ENCODE data around the gene SLC2A3.
"Not testable (repeated sequence)": the region's sequence is repeated elsewhere in the genome, so short reads cannot be mapped to it uniquely, and the experiment has no call there.

Gene SLC2A3

GRCh38 chr12:7935590-7936581 lies at the start of gene SLC2A3:
SLC2A3 (minus strand) TSS chr12:7936187; CDS start chr12:7936034, 153 bp downstream.
- DNase-seq (ENCODE audit: low spot score): peak; percentile 98

- peak; percentile 39 for DNase-seq (ENCODE audit: low spot score)
These were observed 48.9 kb upstream of the SLC2A3 start for GRCh38 chr12:7984900-7985299.

- DNase-seq (ENCODE audit: low spot score): peak; percentile 66
These were observed 47.5 kb upstream of the SLC2A3 start for GRCh38 chr12:7983460-7983859.

GRCh38 chr12:7983019-7983418 lies 47.0 kb upstream of the SLC2A3 start:
- not testable (repeated sequence) for DNase-seq (ENCODE audit: low spot score)

- peak; percentile 99 for DNase-seq (ENCODE audit: low spot score)
These were observed 46.3 kb upstream of the SLC2A3 start for GRCh38 chr12:7982332-7982735.

GRCh38 chr12:7981446-7981845 lies 45.5 kb upstream of the SLC2A3 start:
- DNase-seq (ENCODE audit: low spot score): no peak

- not testable (repeated sequence) for DNase-seq (ENCODE audit: low spot score)
These were observed 41.6 kb upstream of the SLC2A3 start for GRCh38 chr12:7977351-7978124.

- no peak for DNase-seq (ENCODE audit: low spot score)
These were observed 37.5 kb upstream of the SLC2A3 start for GRCh38 chr12:7973457-7973825.

GRCh38 chr12:7972734-7973456 lies 36.9 kb upstream of the SLC2A3 start:
- no peak for DNase-seq (ENCODE audit: low spot score)

GRCh38 chr12:7972269-7972668 lies 36.3 kb upstream of the SLC2A3 start:
- not testable (repeated sequence) for DNase-seq (ENCODE audit: low spot score)

- not testable (repeated sequence) for DNase-seq (ENCODE audit: low spot score)
These were observed 35.8 kb upstream of the SLC2A3 start for GRCh38 chr12:7971765-7972164.

GRCh38 chr12:7970475-7971252 lies 34.7 kb upstream of the SLC2A3 start:
- peak; percentile 96 for DNase-seq (ENCODE audit: low spot score)

- no peak for DNase-seq (ENCODE audit: low spot score)
These were observed 30.6 kb upstream of the SLC2A3 start for GRCh38 chr12:7966563-7966962.

GRCh38 chr12:7964669-7965068 lies 28.7 kb upstream of the SLC2A3 start:
- not testable (repeated sequence) for DNase-seq (ENCODE audit: low spot score)

GRCh38 chr12:7961395-7962178 lies 25.6 kb upstream of the SLC2A3 start:
- no peak for DNase-seq (ENCODE audit: low spot score)

GRCh38 chr12:7959701-7960121 lies 23.7 kb upstream of the SLC2A3 start:
- DNase-seq (ENCODE audit: low spot score): peak; percentile 93

- DNase-seq (ENCODE audit: low spot score): no peak
These were observed 23.3 kb upstream of the SLC2A3 start for GRCh38 chr12:7959278-7959677.

- not testable (repeated sequence) for DNase-seq (ENCODE audit: low spot score)
These were observed 18.9 kb upstream of the SLC2A3 start for GRCh38 chr12:7954877-7955276.

- DNase-seq (ENCODE audit: low spot score): not testable (repeated sequence)
These were observed 18.4 kb upstream of the SLC2A3 start for GRCh38 chr12:7954418-7954817.

GRCh38 chr12:7953912-7954311 lies 17.9 kb upstream of the SLC2A3 start:
- not testable (repeated sequence) for DNase-seq (ENCODE audit: low spot score)

Data from SW480 (cell line).